Fibroblast of the aortic adventitia (primary cell): Measurements from ENCODE around the gene TRAF3IP1. TPM values are rescaled to one million over a fixed set of nuclear protein-coding genes. Genes with fewer than 3 reads are reported as not detected.

Source experiments
- DNase-seq: peaks from one replicate; pipeline ENCODE4 v3.0.0-alpha.2; 2010; ENCODE audit warnings: low read depth
- H3K4me3 ChIP-seq: 2 replicates; pipeline ENCODE4 v1.5.1; 2011; ENCODE audit warnings: low read depth, mild to moderate bottlenecking, control low read depth, low read length, moderate library complexity
- total RNA-seq: library from RNA; depleted of rRNA; stranded (reverse); fragments of >200 nt; gene quantifications from 2 replicates; pipeline ENCODE4 v1.2.3, GENCODE V29; 2012; ENCODE audit warnings: low replicate concordance
- TF ChIP-seq, protein P1 (sequence below): IDR thresholded peaks from 2 replicates; pipeline ENCODE4 v1.5.1; 2011; ENCODE audit warnings: mild to moderate bottlenecking, low read length, control low read depth, inconsistent platforms; ENCODE audit not compliant: insufficient read depth

Gene TRAF3IP1
- total RNA-seq, 1 donor: 8.4 TPM

DNA sequence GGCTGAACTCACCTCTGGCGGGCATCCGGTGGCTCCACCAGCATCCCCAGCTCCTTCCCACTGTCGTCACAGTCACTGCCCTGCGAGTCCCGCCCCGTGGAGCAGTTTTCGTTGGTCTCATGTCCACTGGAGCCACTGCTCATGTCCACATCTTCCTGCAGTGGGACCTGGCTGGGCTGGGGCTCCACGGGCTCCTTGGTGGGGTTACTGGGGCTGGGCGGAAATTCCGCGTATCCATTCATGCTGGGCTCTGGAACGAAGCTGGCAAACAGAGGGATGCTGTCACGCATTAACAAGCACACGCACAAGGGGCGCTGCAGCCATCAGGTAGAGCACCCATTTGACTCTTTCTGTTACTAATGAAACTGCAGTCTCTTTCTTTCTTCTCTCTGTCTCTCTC, 42.6 kb upstream of the TRAF3IP1 start:
- DNase-seq: no peak
- H3K4me3 ChIP-seq: no peak overlapping the region
- TF ChIP-seq, protein P1, sequence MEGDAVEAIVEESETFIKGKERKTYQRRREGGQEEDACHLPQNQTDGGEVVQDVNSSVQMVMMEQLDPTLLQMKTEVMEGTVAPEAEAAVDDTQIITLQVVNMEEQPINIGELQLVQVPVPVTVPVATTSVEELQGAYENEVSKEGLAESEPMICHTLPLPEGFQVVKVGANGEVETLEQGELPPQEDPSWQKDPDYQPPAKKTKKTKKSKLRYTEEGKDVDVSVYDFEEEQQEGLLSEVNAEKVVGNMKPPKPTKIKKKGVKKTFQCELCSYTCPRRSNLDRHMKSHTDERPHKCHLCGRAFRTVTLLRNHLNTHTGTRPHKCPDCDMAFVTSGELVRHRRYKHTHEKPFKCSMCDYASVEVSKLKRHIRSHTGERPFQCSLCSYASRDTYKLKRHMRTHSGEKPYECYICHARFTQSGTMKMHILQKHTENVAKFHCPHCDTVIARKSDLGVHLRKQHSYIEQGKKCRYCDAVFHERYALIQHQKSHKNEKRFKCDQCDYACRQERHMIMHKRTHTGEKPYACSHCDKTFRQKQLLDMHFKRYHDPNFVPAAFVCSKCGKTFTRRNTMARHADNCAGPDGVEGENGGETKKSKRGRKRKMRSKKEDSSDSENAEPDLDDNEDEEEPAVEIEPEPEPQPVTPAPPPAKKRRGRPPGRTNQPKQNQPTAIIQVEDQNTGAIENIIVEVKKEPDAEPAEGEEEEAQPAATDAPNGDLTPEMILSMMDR: no peak

DNA sequence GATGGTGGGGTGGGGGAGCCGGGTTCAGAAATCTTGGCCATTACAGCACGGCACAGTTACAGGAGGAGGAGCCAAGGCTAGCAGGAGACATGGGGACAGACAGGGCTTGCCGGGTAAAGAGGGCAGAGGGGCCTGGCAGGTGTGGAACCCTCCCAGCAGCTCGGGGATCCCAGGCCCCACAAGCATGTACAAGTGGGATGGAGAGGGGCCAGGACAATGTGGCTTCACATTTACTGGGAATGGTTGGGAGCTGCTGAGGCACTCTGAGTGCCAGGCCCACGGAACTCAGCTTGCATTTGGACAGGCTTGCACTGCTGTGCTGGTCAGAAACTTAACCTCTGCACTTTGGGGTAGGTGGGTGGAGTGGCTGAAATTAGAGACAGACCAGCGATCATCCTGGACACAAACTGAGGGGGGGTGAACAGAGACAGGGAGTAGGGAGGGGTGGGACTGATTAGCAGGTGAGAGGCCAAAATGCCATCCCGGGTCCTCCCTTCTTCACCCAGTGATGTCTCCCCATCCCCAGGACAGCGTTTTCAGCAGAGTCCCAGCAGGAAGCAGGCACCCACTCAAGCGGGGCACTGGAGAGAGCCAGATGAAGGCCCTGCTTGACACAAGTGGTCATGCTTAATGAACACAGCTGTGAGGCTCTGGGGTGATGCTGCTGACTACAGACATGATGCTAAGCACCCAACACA, 41.5 kb upstream of the TRAF3IP1 start:
- no peak overlapping the region for H3K4me3 ChIP-seq
- no peak for DNase-seq
- TF ChIP-seq, protein P1: no peak

DNA sequence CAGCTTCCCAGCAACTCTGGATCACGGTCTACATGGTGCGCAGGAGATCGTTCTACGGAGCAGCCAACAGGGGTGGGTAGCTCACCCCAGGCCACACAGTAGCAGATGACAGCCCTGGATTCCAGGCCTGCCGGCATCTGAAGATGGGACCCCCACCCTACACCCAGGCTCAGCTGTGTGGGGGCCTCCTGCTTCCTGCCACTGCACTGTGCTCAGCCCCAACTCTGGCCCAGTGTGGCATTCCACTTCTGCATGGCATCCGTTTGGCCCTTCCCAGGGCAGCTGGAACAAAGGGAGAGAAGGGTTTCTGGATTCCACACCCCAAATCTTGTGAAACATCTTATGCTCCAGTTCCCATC, 41.0 kb upstream of the TRAF3IP1 start:
- TF ChIP-seq, protein P1: no peak
- DNase-seq: no peak
- no peak overlapping the region for H3K4me3 ChIP-seq

DNA sequence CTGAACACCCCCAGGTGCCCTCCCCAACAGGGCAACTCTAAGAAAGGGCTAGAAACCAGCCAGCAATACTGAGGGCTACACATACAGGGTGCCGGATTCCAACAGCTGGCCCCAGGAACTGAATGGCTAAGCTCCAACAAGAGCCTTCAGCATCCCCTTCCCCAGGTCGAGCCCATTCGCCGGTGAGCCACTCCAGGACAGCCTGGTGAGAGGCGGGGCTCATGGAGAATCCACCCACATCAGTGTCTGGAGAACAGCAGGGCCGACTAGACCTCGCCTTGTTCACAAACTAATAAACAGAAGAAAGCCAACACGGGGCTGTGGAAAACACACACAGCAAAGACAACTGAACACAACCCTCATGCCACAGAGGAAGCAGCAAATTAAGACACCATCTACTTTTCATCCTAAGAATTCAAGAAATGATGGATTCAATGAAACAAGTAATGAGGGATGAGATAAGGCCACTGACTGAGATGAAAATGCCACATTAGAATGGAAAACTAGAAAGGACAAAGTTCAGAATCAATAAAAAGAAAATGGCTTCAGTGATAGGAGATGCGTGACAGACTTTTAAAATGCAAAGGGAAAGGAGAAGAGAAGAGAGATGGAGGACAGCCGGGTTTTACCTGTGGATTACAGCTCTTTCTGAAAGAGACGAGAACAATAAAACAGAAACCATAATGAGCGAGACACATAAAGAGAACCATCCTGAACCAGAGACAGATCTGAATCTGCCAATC, 40.1 kb upstream of the TRAF3IP1 start:
- no peak for DNase-seq
- no peak overlapping the region for H3K4me3 ChIP-seq
- TF ChIP-seq, protein P1: no peak

DNA sequence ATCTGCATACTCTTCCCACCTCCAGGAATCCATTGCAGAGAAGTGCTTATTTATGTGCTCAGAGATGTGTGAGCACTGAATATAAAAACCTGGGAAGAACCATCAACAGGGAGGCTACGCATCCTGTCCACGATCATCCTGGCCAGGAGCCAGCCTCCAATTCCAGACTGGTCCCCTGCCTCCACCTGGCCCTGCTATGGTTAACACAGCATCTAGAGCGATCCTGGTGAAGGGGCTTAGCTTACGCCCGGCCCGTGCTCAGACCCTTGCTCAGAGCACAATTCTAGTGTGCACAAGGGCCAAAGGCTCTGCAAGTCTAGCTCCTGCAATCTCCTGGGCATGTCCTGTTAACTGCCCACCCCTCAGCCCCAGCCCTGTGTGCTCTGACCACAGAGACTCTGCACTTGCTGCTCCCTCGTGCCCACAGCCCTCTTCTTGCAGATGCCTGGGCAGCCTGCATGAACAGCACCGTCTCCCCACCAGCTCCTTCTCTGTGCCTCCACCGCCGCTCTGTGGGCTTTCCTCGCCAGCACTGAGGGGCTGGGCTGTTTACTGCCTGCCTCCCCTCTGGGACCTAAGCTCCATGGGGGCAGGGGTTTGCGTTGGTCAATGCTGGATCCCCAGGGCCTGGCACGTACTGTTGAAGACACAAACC, 38.4 kb upstream of the TRAF3IP1 start:
- no peak for DNase-seq
- TF ChIP-seq, protein P1: no peak
- no peak overlapping the region for H3K4me3 ChIP-seq

DNA sequence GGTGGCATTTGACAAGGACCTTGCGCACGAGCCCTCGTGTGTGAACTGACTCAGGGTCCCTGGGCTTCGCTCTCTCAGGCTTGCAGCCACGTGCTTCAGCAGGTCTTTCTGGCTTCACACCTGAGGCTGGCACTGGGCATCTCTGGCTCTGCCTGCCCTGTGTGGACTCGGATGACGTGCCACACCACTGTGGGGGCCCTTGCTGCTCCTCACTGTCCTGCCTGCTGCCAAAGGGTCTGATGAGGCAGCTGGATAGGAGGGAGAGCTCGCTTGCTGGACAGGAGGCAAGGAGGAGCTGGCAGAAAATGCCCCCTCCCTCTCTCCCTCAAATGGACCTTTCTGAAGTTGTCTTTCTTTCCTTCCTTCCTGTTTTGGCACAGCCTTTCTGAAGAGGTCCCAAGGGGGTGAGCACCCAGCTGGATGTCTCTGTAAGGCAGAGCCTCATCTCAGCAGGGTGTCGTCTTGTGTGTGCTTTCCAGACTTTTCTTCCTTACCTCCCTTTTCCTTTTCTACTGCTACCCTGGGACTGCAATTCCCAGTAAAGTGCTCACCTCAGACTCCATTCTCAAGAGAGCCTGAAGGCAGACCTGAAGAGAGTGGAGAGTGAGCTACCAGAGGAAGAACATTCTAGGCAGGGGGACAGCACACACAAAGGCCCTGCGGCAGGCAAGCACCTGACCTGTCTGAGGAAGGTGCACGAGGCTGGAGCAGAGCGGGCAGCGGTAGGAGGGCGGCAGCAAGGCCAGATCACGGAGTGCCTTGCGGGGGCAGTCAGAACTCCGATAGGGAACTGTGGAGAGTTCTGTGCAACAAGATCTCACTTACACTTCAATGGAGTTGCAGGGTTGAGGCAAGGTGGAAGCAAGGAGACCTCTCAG, 37.2 kb upstream of the TRAF3IP1 start:
- TF ChIP-seq, protein P1: no peak
- no peak overlapping the region for H3K4me3 ChIP-seq
- DNase-seq: no peak
